ENCODE results near the gene ACSM3. TPM values are rescaled to one million over a fixed set of nuclear protein-coding genes. Genes with fewer than 3 reads are reported as not detected.

ACSM3 gene
- total and polyA plus RNA-seq, 9 of the 15 experiments (the other 6 are each of a cell fraction or from before 2014, with no cell fraction given): 112 to 420 (median 182) TPM

DNA sequence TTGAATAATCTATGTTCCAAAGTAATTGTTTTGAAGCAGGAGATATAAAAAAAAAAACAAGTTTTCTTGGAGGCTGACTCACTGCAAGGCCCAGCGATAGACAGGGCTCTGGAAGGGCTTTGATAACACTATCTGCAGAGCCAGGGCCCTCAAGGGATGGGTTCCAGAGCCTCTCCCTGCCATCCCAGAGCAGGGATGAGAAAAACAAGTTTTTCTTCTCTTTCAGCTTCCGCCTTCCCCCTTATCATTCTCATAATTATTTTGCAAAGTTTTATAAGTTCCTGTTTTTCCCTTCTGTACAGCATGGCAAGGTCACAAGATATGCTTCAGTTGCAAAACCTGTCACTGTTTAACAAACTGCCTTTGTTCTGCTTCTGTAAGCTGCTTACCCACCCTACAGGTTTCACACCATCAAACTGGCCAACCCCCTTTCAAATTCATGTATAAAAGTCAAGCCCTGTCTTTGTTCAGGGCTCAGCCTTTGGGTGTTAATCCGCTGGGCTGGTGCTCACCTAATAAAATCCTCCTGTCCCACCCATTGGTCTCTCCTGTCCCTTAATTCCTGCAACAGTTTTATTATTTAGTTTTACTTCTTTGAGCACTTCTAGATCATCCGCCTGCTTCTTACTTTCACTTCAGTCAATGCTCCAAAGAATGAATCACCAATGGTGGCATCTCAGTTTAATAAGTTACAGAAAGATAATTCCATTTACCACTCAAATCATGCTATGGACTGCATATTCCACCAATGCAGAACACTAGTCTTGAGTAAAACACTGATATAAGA, 16.6 kb upstream of the ACSM3 start (continued):
- TF ChIP-seq MAFK (IDR thresholded peaks at IDR 0.05; ENCODE audit: low read length): peak; percentile 37; the same call in 1 of the 2 replicates
- TF ChIP-seq PPARD (CRISPR knock-in tag; IDR thresholded peaks at IDR 0.05): no peak
- TF ChIP-seq, protein P1, sequence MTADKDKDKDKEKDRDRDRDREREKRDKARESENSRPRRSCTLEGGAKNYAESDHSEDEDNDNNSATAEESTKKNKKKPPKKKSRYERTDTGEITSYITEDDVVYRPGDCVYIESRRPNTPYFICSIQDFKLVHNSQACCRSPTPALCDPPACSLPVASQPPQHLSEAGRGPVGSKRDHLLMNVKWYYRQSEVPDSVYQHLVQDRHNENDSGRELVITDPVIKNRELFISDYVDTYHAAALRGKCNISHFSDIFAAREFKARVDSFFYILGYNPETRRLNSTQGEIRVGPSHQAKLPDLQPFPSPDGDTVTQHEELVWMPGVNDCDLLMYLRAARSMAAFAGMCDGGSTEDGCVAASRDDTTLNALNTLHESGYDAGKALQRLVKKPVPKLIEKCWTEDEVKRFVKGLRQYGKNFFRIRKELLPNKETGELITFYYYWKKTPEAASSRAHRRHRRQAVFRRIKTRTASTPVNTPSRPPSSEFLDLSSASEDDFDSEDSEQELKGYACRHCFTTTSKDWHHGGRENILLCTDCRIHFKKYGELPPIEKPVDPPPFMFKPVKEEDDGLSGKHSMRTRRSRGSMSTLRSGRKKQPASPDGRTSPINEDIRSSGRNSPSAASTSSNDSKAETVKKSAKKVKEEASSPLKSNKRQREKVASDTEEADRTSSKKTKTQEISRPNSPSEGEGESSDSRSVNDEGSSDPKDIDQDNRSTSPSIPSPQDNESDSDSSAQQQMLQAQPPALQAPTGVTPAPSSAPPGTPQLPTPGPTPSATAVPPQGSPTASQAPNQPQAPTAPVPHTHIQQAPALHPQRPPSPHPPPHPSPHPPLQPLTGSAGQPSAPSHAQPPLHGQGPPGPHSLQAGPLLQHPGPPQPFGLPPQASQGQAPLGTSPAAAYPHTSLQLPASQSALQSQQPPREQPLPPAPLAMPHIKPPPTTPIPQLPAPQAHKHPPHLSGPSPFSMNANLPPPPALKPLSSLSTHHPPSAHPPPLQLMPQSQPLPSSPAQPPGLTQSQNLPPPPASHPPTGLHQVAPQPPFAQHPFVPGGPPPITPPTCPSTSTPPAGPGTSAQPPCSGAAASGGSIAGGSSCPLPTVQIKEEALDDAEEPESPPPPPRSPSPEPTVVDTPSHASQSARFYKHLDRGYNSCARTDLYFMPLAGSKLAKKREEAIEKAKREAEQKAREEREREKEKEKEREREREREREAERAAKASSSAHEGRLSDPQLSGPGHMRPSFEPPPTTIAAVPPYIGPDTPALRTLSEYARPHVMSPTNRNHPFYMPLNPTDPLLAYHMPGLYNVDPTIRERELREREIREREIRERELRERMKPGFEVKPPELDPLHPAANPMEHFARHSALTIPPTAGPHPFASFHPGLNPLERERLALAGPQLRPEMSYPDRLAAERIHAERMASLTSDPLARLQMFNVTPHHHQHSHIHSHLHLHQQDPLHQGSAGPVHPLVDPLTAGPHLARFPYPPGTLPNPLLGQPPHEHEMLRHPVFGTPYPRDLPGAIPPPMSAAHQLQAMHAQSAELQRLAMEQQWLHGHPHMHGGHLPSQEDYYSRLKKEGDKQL (CRISPR knock-in tag; IDR thresholded peaks at IDR 0.05; ENCODE audit: borderline replicate concordance): no peak
- TF ChIP-seq, protein P2, sequence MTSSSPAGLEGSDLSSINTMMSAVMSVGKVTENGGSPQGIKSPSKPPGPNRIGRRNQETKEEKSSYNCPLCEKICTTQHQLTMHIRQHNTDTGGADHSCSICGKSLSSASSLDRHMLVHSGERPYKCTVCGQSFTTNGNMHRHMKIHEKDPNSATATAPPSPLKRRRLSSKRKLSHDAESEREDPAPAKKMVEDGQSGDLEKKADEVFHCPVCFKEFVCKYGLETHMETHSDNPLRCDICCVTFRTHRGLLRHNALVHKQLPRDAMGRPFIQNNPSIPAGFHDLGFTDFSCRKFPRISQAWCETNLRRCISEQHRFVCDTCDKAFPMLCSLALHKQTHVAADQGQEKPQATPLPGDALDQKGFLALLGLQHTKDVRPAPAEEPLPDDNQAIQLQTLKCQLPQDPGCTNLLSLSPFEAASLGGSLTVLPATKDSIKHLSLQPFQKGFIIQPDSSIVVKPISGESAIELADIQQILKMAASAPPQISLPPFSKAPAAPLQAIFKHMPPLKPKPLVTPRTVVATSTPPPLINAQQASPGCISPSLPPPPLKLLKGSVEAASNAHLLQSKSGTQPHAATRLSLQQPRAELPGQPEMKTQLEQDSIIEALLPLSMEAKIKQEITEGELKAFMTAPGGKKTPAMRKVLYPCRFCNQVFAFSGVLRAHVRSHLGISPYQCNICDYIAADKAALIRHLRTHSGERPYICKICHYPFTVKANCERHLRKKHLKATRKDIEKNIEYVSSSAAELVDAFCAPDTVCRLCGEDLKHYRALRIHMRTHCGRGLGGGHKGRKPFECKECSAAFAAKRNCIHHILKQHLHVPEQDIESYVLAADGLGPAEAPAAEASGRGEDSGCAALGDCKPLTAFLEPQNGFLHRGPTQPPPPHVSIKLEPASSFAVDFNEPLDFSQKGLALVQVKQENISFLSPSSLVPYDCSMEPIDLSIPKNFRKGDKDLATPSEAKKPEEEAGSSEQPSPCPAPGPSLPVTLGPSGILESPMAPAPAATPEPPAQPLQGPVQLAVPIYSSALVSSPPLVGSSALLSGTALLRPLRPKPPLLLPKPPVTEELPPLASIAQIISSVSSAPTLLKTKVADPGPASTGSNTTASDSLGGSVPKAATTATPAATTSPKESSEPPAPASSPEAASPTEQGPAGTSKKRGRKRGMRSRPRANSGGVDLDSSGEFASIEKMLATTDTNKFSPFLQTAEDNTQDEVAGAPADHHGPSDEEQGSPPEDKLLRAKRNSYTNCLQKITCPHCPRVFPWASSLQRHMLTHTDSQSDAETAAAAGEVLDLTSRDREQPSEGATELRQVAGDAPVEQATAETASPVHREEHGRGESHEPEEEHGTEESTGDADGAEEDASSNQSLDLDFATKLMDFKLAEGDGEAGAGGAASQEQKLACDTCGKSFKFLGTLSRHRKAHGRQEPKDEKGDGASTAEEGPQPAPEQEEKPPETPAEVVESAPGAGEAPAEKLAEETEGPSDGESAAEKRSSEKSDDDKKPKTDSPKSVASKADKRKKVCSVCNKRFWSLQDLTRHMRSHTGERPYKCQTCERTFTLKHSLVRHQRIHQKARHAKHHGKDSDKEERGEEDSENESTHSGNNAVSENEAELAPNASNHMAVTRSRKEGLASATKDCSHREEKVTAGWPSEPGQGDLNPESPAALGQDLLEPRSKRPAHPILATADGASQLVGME (CRISPR knock-in tag; IDR thresholded peaks at IDR 0.05): no peak
- TF ChIP-seq SREBF1 (IDR thresholded peaks at IDR 0.05; ENCODE audit: borderline replicate concordance, low read depth, low read length): no peak
- peak; percentile 66; the same call in 1 of the 2 replicates for TF ChIP-seq HIVEP1 (CRISPR knock-in tag; IDR thresholded peaks at IDR 0.05)
- TF ChIP-seq, protein P3, sequence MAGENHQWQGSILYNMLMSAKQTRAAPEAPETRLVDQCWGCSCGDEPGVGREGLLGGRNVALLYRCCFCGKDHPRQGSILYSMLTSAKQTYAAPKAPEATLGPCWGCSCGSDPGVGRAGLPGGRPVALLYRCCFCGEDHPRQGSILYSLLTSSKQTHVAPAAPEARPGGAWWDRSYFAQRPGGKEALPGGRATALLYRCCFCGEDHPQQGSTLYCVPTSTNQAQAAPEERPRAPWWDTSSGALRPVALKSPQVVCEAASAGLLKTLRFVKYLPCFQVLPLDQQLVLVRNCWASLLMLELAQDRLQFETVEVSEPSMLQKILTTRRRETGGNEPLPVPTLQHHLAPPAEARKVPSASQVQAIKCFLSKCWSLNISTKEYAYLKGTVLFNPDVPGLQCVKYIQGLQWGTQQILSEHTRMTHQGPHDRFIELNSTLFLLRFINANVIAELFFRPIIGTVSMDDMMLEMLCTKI (IDR thresholded peaks at IDR 0.05; ENCODE audit: partially characterized antibody): no peak
- TF ChIP-seq POLR2B (IDR thresholded peaks at IDR 0.05; ENCODE audit: low read depth, partially characterized antibody): no peak
- TF ChIP-seq, protein P4, sequence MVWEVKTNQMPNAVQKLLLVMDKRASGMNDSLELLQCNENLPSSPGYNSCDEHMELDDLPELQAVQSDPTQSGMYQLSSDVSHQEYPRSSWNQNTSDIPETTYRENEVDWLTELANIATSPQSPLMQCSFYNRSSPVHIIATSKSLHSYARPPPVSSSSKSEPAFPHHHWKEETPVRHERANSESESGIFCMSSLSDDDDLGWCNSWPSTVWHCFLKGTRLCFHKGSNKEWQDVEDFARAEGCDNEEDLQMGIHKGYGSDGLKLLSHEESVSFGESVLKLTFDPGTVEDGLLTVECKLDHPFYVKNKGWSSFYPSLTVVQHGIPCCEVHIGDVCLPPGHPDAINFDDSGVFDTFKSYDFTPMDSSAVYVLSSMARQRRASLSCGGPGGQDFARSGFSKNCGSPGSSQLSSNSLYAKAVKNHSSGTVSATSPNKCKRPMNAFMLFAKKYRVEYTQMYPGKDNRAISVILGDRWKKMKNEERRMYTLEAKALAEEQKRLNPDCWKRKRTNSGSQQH (CRISPR knock-in tag; IDR thresholded peaks at IDR 0.05): no peak
- TF ChIP-seq U2AF1 (optimal IDR thresholded peaks at IDR 0.05; ENCODE audit: low read depth, low read length): no peak

Data from K562 (cell line).